Body of pancreas (tissue), 4 donors: ENCODE data around the gene HELZ. TPM values are rescaled to one million over a fixed set of nuclear protein-coding genes. Genes with fewer than 3 reads are reported as not detected.
"Not testable (repeated sequence)": the region's sequence is repeated elsewhere in the genome, so short reads cannot be mapped to it uniquely, and the experiment has no call there.

Experiments used
- ATAC-seq: fragments of 150-250 bp; one replicate; pipeline ENCODE4 v1.9.1; 2016
- DNase-seq, 4 donors: peaks; one replicate each; pipeline ENCODE4 v3.0.0-alpha.2; 2019
- H3K27ac ChIP-seq, 4 donors: fragments of 200-600 bp; sonication (generic); 1 replicate in 3 of 4; 2 replicates in 1 of 4; pipeline versions ENCODE4 v1.5.1 to v1.6.1; 2016 to 2019; ENCODE audit warnings: mild to moderate bottlenecking in 1 of 4, mixed read lengths in 1 of 4, moderate library complexity in 1 of 4
- H3K27me3 ChIP-seq, 2 donors: fragments of 200-600 bp; sonication (generic); one replicate each; pipeline ENCODE4 v1.6.0; 2016; ENCODE audit warnings: mild to moderate bottlenecking in 1 of 2
- H3K36me3 ChIP-seq, 2 donors: fragments of 200-600 bp; sonication (generic); replicated peaks in 1 of 2; 2 replicates each; pipeline ENCODE4 v1.5.1; 2016; ENCODE audit warnings: low read depth in 2 of 2; ENCODE audit not compliant: insufficient read depth in 1 of 2
- H3K4me1 ChIP-seq: fragments of 200-600 bp; sonication (generic); one replicate; pipeline ENCODE4 v1.6.0; 2016
- H3K4me3 ChIP-seq, 2 donors: fragments of 200-600 bp; sonication (generic); 1 replicate in 1 of 2; 2 replicates in 1 of 2; pipeline ENCODE4 v1.5.1; 2016 to 2019
- H3K9me3 ChIP-seq, 3 donors: fragments of 200-600 bp; sonication (generic); 1 replicate in 2 of 3; 2 replicates in 1 of 3; pipeline ENCODE4 v1.5.1; 2016
- POLR2A ChIP-seq, 3 donors: fragments of 450-650 bp; IDR thresholded peaks; one replicate each; pipeline ENCODE4 v1.6.1; 2016; ENCODE audit warnings: antibody characterized with exemption in 3 of 3, mild to moderate bottlenecking in 2 of 3
- WGBS, 2 donors: methylation state at CpG; one replicate each; pipeline ENCODE4 v1.1.5; 2017; 5-methylcytosine and 5-hydroxymethylcytosine counted together
- intact Hi-C: fragments of 100-400 bp; cut with DNase I; formaldehyde crosslinking; loops from one replicate; pipeline ENCODE4 v1.15.1; 2023
- total RNA-seq, 2 donors: library from RNA; depleted of rRNA; stranded (reverse); fragments of >200 nt; gene quantifications; one replicate each; pipeline ENCODE4 v1.1.0, GENCODE V29; 2016
- TF ChIP-seq, protein P1 (sequence below), 7 experiments: fragments of 450-650 bp in 4 of 7; fragments of 200-600 bp in 3 of 7; sonication (generic) in 3 of 7; IDR thresholded peaks; one replicate each; pipeline ENCODE4 v1.5.1; 2016 to 2019; ENCODE audit warnings: antibody characterized with exemption in 7 of 7

HELZ gene
- total RNA-seq, 2 donors from 2014 or later: 21.0 to 34.6 TPM

DNA sequence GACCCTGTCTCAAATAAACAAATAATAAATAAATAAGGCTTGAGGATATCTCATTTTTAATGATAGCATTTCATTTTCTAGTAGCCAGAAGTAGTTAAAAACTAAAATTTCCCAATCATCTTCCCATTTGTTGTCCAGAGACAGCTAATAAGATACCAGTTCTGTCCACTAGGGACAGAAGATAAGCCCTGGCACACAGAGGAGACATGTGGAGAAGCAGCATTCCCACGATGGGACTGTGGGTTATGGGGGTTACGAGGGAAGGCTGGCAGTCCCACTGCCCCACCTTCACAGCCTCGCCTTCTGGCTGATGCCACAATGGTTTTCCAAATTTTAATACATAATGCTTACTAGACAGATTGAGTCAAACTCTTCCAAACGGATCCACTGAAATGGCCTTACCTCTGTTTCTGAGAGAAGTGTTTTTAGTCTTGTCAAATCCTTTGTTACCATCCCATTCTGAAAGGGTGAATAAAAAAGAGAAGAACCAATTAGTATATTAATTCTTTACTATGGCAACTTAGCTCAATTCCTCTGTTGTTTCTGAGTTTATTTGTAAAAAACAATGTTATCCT, 44.2 kb downstream of the HELZ start:
- Histone ChIP-seq H3K4me1 (no peaks in the 10 kb centered on the region), H3K4me3 (no peak overlapping the region), H3K36me3 (peaks cover 0 to 11% of the 10 kb centered on the region in 2 donors), H3K9me3 (no peaks in the 10 kb centered on the region), H3K27me3 (no peaks in the 10 kb centered on the region), H3K27ac (no peak overlapping the region)
- 85 to 89% methylated on average over 4 of the region's 4 CpGs for WGBS, 2 donors
- intact Hi-C loops: no loop called here
- TF ChIP-seq POLR2A (IDR thresholded peaks at IDR 0.05): no peak
- TF ChIP-seq, protein P1, sequence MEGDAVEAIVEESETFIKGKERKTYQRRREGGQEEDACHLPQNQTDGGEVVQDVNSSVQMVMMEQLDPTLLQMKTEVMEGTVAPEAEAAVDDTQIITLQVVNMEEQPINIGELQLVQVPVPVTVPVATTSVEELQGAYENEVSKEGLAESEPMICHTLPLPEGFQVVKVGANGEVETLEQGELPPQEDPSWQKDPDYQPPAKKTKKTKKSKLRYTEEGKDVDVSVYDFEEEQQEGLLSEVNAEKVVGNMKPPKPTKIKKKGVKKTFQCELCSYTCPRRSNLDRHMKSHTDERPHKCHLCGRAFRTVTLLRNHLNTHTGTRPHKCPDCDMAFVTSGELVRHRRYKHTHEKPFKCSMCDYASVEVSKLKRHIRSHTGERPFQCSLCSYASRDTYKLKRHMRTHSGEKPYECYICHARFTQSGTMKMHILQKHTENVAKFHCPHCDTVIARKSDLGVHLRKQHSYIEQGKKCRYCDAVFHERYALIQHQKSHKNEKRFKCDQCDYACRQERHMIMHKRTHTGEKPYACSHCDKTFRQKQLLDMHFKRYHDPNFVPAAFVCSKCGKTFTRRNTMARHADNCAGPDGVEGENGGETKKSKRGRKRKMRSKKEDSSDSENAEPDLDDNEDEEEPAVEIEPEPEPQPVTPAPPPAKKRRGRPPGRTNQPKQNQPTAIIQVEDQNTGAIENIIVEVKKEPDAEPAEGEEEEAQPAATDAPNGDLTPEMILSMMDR (IDR thresholded peaks at IDR 0.05): peak in 4 of 7 experiments; percentile 21 to 27 (median 22)
- DNase-seq (no peak), ATAC-seq (no peak)

DNA sequence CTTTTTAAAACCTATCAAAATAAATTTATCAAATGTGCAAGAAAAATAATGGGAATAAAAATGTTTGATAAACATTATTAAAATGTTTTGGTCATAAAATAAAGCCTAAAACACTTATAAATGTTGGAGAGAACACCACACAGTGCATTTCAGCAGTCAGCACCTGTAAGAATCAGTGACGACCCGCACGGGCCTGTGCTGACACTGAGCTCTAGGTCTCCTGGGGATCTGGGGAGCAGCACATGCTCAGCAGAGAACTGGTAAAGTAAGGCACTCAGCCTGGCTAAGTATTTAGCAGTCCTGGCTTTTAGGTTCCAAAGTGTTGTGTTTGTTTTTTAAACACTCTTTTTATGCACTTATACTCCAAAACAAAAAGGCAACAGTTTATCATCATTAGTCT, 46.9 kb downstream of the HELZ start:
- TF ChIP-seq, protein P1 (IDR thresholded peaks at IDR 0.05): no peak
- no peak for TF ChIP-seq POLR2A (IDR thresholded peaks at IDR 0.05)
- ATAC-seq (no peak), DNase-seq (no peak)
- Histone ChIP-seq H3K4me1 (no peaks in the 10 kb centered on the region), H3K9me3 (no peaks in the 10 kb centered on the region), H3K27ac (no peak overlapping the region), H3K36me3 (peaks cover 0 to 11% of the 10 kb centered on the region in 2 donors), H3K27me3 (no peaks in the 10 kb centered on the region), H3K4me3 (no peak overlapping the region)
- intact Hi-C loops: no loop called here
- 77 to 83% methylated on average over 3 of the region's 3 CpGs for WGBS, 2 donors

DNA sequence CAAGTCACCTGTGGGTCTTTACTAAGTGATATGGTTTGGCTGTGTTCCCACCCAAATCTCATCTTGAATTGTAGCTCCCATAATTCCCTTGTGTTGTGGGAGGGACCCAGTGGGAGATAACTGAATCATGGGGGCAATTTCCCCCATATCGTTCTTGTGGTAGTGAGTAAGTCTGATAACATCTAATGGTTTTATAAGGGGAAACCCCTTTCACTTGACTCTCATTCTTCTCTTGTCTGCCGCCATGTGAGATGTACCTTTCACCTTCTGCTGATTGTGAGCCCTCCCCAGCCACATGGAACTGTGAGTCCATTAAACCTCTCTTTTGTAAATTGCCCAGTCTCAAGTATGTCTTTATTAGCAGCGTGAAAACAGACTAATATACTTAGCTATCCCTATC, 48.0 kb downstream of the HELZ start:
- WGBS, 2 donors: 90 to 93% methylated on average over 3 of the region's 3 CpGs
- H3K4me3 ChIP-seq, H3K9me3 ChIP-seq, H3K27ac ChIP-seq, H3K27me3 ChIP-seq, intact Hi-C loops, DNase-seq, ATAC-seq, H3K4me1 ChIP-seq: not testable (repeated sequence)
- peaks cover 0 to 11% of the 10 kb centered on the region in 2 donors for H3K36me3 ChIP-seq

DNA sequence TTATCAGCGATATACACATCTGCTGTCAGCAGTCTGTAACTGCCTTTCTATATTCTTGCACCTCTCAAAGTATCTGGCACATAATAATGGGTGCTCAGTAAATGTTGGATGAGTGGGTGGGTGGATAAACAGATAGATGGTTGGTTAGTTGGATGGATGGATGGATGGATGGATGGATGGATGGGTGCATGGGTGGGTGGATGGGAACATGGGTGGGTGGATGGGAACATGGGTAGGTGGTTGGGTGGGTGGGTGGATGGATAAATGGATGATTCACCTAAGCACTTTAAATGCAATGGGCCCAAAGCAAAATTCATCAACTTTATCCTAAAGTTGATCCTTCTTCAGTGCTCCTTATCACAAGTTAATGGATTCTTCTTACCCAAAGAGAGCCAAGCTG, 48.6 kb downstream of the HELZ start:
- ATAC-seq (no peak), DNase-seq (no peak)
- Histone ChIP-seq H3K9me3 (no peaks in the 10 kb centered on the region), H3K4me1 (no peaks in the 10 kb centered on the region), H3K27me3 (no peaks in the 10 kb centered on the region), H3K36me3 (peaks cover 0 to 11% of the 10 kb centered on the region in 2 donors), H3K4me3 (no peak overlapping the region), H3K27ac (no peak overlapping the region)
- intact Hi-C loops: no loop called here
- 100% methylated on average over 1 of the region's 1 CpG for WGBS, 2 donors
- TF ChIP-seq, protein P1 (IDR thresholded peaks at IDR 0.05): no peak
- TF ChIP-seq POLR2A (IDR thresholded peaks at IDR 0.05): no peak

DNA sequence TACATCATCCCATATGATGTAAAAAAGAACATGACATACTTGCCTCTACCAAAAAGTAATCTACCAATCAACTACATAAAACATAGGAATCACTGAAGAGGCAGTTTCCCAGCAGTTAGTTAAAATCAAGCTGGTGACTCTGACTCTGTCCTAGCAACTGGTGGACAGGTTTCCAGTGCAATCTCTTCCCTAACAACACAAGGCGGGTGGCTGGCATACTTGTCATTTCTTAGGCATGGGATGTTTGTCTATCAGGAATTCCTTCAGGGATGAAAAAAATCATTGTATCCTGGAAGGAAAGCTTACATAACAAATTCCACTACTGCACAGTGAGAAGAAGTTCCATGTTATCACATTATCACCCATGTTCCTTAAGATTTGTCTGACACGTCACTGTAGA, 50.9 kb downstream of the HELZ start:
- Histone ChIP-seq H3K9me3 (no peaks in the 10 kb centered on the region), H3K4me1 (no peaks in the 10 kb centered on the region), H3K4me3 (no peak overlapping the region), H3K36me3 (no peaks in the 10 kb centered on the region), H3K27ac (no peak overlapping the region), H3K27me3 (no peaks in the 10 kb centered on the region)
- TF ChIP-seq, protein P1 (IDR thresholded peaks at IDR 0.05): no peak
- TF ChIP-seq POLR2A (IDR thresholded peaks at IDR 0.05): no peak
- intact Hi-C loops: no loop called here
- DNase-seq (no peak), ATAC-seq (no peak)
- 75 to 89% methylated on average over 2 of the region's 2 CpGs for WGBS, 2 donors
